Stimulated activated memory B cell treated with anti-CD40 and anti-IgM and Interleukin-4, amounts not matched to agents 10 μg/mL and 1 μg/mL and 100 μg/mL, for 72 hours (primary cell): ENCODE data around the gene BRWD1.
A peak's percentile ranks its signal among the peaks of the same experiment; 100 is the strongest.

Source experiments
- ATAC-seq: fragments of 150-1000 bp; cut with Tn5 transposase; 2 replicates; pipeline ENCODE4 v1.10.0; 2021
- H3K27ac Mint-ChIP-seq: one replicate; pipeline ENCODE4 v1.8.0; 2022; ENCODE audit warnings: mild to moderate bottlenecking, mixed read lengths
- H3K27me3 Mint-ChIP-seq: one replicate; pipeline ENCODE4 v1.8.0; 2022; ENCODE audit warnings: mixed read lengths
- H3K36me3 Mint-ChIP-seq: one replicate; pipeline ENCODE4 v1.8.0; 2022; ENCODE audit warnings: mixed read lengths
- H3K4me1 Mint-ChIP-seq: one replicate; pipeline ENCODE4 v1.8.0; 2022; ENCODE audit warnings: mixed read lengths
- H3K4me3 Mint-ChIP-seq: one replicate; pipeline ENCODE4 v1.8.0; 2022; ENCODE audit warnings: mild to moderate bottlenecking, moderate library complexity, mixed read lengths
- H3K9me3 Mint-ChIP-seq: one replicate; pipeline ENCODE4 v1.8.0; 2022; ENCODE audit warnings: mixed read lengths

Gene BRWD1

GRCh38 chr21:39313571-39314142, at the start of gene BRWD1:
TSS of gene BRWD1 (minus strand) at chr21:39313632. CDS start at chr21:39313491, 141 bp downstream.
- peak; percentile 79 for ATAC-seq
- Mint-ChIP-seq H3K36me3 (peaks cover 26% of the 10 kb centered on the region), H3K27me3 (no peaks in the 10 kb centered on the region), H3K27ac (peak within 1 kb of the TSS; percentile 93), H3K4me1 (peaks cover 61% of the 10 kb centered on the region), H3K9me3 (no peaks in the 10 kb centered on the region), H3K4me3 (peak within 1 kb of the TSS; percentile 98)

- ATAC-seq, result no peak
- Mint-ChIP-seq H3K36me3 (no peaks in the 10 kb centered on the region), H3K4me3 (no peak overlapping the region), H3K27me3 (peaks cover 38% of the 10 kb centered on the region), H3K4me1 (no peaks in the 10 kb centered on the region), H3K27ac (no peak overlapping the region), H3K9me3 (no peaks in the 10 kb centered on the region)
Observed at GRCh38 chr21:39362733-39363132, 49.3 kb upstream of the BRWD1 start.

DNA sequence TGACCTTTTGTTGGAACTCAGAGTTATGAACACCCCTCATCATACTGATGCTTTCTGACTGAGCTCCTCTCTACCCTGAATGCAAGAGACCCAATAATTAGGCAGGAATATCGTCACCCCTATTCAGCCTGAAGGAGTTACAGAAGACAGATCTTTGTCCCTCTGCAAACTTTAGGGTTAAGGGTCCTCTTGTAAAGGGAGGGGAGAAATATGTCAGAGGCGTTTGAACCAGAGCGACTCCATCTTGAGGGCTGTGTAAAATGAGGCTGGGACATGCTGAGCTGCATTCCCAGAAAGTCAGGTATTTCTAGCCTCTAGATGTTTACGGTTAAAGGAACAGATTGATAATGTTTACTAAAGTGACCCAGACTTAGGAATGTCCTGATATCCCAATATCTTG, 46.0 kb upstream of the BRWD1 start:
- Mint-ChIP-seq H3K4me1 (no peaks in the 10 kb centered on the region), H3K9me3 (no peaks in the 10 kb centered on the region), H3K27ac (no peak overlapping the region), H3K27me3 (peaks cover 47% of the 10 kb centered on the region), H3K36me3 (no peaks in the 10 kb centered on the region), H3K4me3 (no peak overlapping the region)
- ATAC-seq, result no peak

- Mint-ChIP-seq H3K27ac (no peak overlapping the region), H3K27me3 (peaks cover 24% of the 10 kb centered on the region), H3K4me3 (no peak overlapping the region), H3K36me3 (no peaks in the 10 kb centered on the region), H3K4me1 (peaks cover 10% of the 10 kb centered on the region), H3K9me3 (no peaks in the 10 kb centered on the region)
- ATAC-seq, result no peak
Observed at GRCh38 chr21:39353295-39353694, 39.9 kb upstream of the BRWD1 start.

GRCh38 chr21:39350094-39351005, 36.9 kb upstream of the BRWD1 start:
- Mint-ChIP-seq H3K4me3 (peak overlapping the region; percentile 100), H3K27me3 (peaks cover 16% of the 10 kb centered on the region), H3K36me3 (peaks cover 15% of the 10 kb centered on the region), H3K27ac (peak overlapping the region; percentile 98), H3K4me1 (peaks cover 34% of the 10 kb centered on the region), H3K9me3 (no peaks in the 10 kb centered on the region)
- no peak for ATAC-seq

- Mint-ChIP-seq H3K36me3 (peaks cover 22% of the 10 kb centered on the region), H3K9me3 (no peaks in the 10 kb centered on the region), H3K27ac (peak overlapping the region; percentile 98), H3K27me3 (peaks cover 7% of the 10 kb centered on the region), H3K4me1 (peaks cover 41% of the 10 kb centered on the region), H3K4me3 (peak overlapping the region; percentile 100)
- peak; percentile 95 for ATAC-seq
Observed at GRCh38 chr21:39349211-39350093, 36.0 kb upstream of the BRWD1 start.

GRCh38 chr21:39348355-39349210, 35.2 kb upstream of the BRWD1 start, which contains the start of gene HMGN1:
TSS of gene HMGN1 (minus strand) at chr21:39349088. CDS start at chr21:39348917, 171 bp downstream.
- H3K9me3 Mint-ChIP-seq, result no peaks in the 10 kb centered on the region
- H3K27ac Mint-ChIP-seq, result peak within 1 kb of the TSS; percentile 98
- H3K4me3 Mint-ChIP-seq, result peak within 1 kb of the TSS; percentile 100
- ATAC-seq, result peak; percentile 81
- peaks cover 41% of the 10 kb centered on the region for H3K4me1 Mint-ChIP-seq
- no peaks in the 10 kb centered on the region for H3K27me3 Mint-ChIP-seq
- peaks cover 23% of the 10 kb centered on the region for H3K36me3 Mint-ChIP-seq

DNA sequence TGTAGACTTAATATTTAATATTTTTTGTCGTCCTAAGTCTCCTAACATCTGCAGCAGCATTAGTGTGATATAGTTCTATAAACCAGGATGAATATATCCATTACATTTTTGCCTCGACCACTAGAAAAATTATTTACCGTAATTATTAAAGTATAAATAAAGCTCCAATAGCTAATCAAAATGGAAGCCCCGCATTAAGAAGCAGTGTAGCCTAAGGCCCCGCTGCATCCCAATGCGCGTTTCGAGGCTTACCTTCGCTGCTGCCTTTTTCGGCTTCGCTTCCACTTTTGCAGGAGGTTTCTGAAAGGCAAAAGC, 34.6 kb upstream of the BRWD1 start:
- peaks cover 28% of the 10 kb centered on the region for H3K36me3 Mint-ChIP-seq
- H3K4me3 Mint-ChIP-seq, result peak overlapping the region; percentile 90
- peak overlapping the region; percentile 98 for H3K27ac Mint-ChIP-seq
- H3K4me1 Mint-ChIP-seq, result peaks cover 41% of the 10 kb centered on the region
- no peak for ATAC-seq
- H3K27me3 Mint-ChIP-seq, result no peaks in the 10 kb centered on the region
- H3K9me3 Mint-ChIP-seq, result no peaks in the 10 kb centered on the region

GRCh38 chr21:39347537-39347936, 34.1 kb upstream of the BRWD1 start:
- H3K36me3 Mint-ChIP-seq, result peaks cover 30% of the 10 kb centered on the region
- ATAC-seq, result no peak
- peak overlapping the region; percentile 98 for H3K27ac Mint-ChIP-seq
- H3K9me3 Mint-ChIP-seq, result no peaks in the 10 kb centered on the region
- H3K4me1 Mint-ChIP-seq, result peaks cover 41% of the 10 kb centered on the region
- H3K27me3 Mint-ChIP-seq, result no peaks in the 10 kb centered on the region
- H3K4me3 Mint-ChIP-seq, result peak overlapping the region; percentile 90

DNA sequence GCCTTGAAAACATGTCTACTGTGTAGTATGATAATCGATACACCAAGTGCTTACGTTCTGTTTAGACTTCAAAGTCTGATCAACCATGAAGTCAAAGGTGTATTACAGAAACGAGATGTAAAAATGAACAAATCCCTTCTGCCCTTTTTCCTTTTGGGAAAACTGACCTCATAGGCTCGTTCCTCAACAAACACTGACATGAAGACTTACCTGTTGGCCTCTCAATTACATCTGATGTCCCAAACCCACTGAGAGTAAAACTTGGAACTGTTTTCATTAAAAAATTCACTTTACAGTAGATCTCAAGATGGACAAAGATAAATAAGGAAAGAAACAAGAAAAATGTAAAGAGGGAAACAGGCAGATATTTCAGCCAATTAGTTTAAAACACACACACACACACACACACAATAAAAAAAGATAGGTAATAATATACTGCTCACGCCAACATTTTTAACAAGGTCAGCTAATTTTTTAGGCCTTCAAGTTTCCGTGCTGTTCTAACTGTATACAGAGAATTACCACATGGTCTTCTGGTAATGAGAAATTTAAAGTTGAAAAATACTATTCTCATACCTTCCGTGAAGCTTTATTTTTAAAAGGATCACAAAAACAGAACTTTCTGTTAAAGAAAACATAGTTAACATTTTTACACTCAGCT, 33.4 kb upstream of the BRWD1 start:
- Mint-ChIP-seq H3K36me3 (peaks cover 37% of the 10 kb centered on the region), H3K4me1 (peaks cover 41% of the 10 kb centered on the region), H3K4me3 (peak overlapping the region; percentile 69), H3K27ac (peak overlapping the region; percentile 98), H3K9me3 (no peaks in the 10 kb centered on the region), H3K27me3 (no peaks in the 10 kb centered on the region)
- ATAC-seq, result no peak

GRCh38 chr21:39346206-39346605, 32.8 kb upstream of the BRWD1 start:
- no peak for ATAC-seq
- Mint-ChIP-seq H3K36me3 (peaks cover 42% of the 10 kb centered on the region), H3K27ac (peak overlapping the region; percentile 98), H3K9me3 (no peaks in the 10 kb centered on the region), H3K27me3 (no peaks in the 10 kb centered on the region), H3K4me3 (no peak overlapping the region), H3K4me1 (peaks cover 41% of the 10 kb centered on the region)

- H3K36me3 Mint-ChIP-seq, result peaks cover 49% of the 10 kb centered on the region
- H3K4me1 Mint-ChIP-seq, result peaks cover 41% of the 10 kb centered on the region
- no peaks in the 10 kb centered on the region for H3K9me3 Mint-ChIP-seq
- ATAC-seq, result no peak
- H3K27ac Mint-ChIP-seq, result peak overlapping the region; percentile 2
- no peaks in the 10 kb centered on the region for H3K27me3 Mint-ChIP-seq
- no peak overlapping the region for H3K4me3 Mint-ChIP-seq
Observed at GRCh38 chr21:39345440-39345839, 32.0 kb upstream of the BRWD1 start.

GRCh38 chr21:39344848-39345247, 31.4 kb upstream of the BRWD1 start:
- H3K36me3 Mint-ChIP-seq, result peaks cover 49% of the 10 kb centered on the region
- H3K4me1 Mint-ChIP-seq, result peaks cover 35% of the 10 kb centered on the region
- no peaks in the 10 kb centered on the region for H3K27me3 Mint-ChIP-seq
- no peak overlapping the region for H3K4me3 Mint-ChIP-seq
- H3K9me3 Mint-ChIP-seq, result no peaks in the 10 kb centered on the region
- H3K27ac Mint-ChIP-seq, result no peak overlapping the region
- ATAC-seq, result no peak
